ENCODE data around the gene TTC39C.

The TTC39C gene

GRCh38 chr18:24080861-24081260 is 66.3 kb downstream of the TTC39C start:
- no peaks in the 10 kb centered on the region for H3K27me3 ChIP-seq (ENCODE audit: control insufficient read depth, insufficient read depth, low read length)

GRCh38 chr18:24083550-24083949 is 69.0 kb downstream of the TTC39C start:
- Histone ChIP-seq H3K4me1 (ENCODE audit: control insufficient read depth, low read depth, low read length) (no peaks in the 10 kb centered on the region), H3K9ac (ENCODE audit: low read length) (no peak overlapping the region), H3K9me3 (ENCODE audit: control insufficient read depth, low read depth, low read length) (no peaks in the 10 kb centered on the region), H3K4me3 (ENCODE audit: low read length) (no peak overlapping the region), H3K27me3 (ENCODE audit: control insufficient read depth, insufficient read depth, low read length) (no peaks in the 10 kb centered on the region), H3K27ac (ENCODE audit: low read length) (no peak overlapping the region), H3K36me3 (ENCODE audit: control insufficient read depth, low read depth, low read length) (no peaks in the 10 kb centered on the region)

More at GRCh38 chr18:24080861-24081260, 66.3 kb downstream of the TTC39C start:
- Histone ChIP-seq H3K36me3 (ENCODE audit: control insufficient read depth, low read depth, low read length) (no peaks in the 10 kb centered on the region), H3K27ac (ENCODE audit: low read length) (no peak overlapping the region), H3K4me1 (ENCODE audit: control insufficient read depth, low read depth, low read length) (peaks cover 6% of the 10 kb centered on the region), H3K9ac (ENCODE audit: low read length) (no peak overlapping the region), H3K9me3 (ENCODE audit: control insufficient read depth, low read depth, low read length) (no peaks in the 10 kb centered on the region), H3K4me3 (ENCODE audit: low read length) (no peak overlapping the region)

GRCh38 chr18:24086082-24086481 is 71.5 kb downstream of the TTC39C start:
- H3K36me3 ChIP-seq (ENCODE audit: control insufficient read depth, low read depth, low read length): no peaks in the 10 kb centered on the region
- H3K4me1 ChIP-seq (ENCODE audit: control insufficient read depth, low read depth, low read length): no peaks in the 10 kb centered on the region
- H3K27ac ChIP-seq (ENCODE audit: low read length): no peak overlapping the region
- no peak overlapping the region for H3K9ac ChIP-seq (ENCODE audit: low read length)
- H3K27me3 ChIP-seq (ENCODE audit: control insufficient read depth, insufficient read depth, low read length): no peaks in the 10 kb centered on the region
- H3K9me3 ChIP-seq (ENCODE audit: control insufficient read depth, low read depth, low read length): no peaks in the 10 kb centered on the region
- H3K4me3 ChIP-seq (ENCODE audit: low read length): no peak overlapping the region

GRCh38 chr18:24089076-24089475 is 74.5 kb downstream of the TTC39C start:
- no peaks in the 10 kb centered on the region for H3K9me3 ChIP-seq (ENCODE audit: control insufficient read depth, low read depth, low read length)
- H3K27ac ChIP-seq (ENCODE audit: low read length): no peak overlapping the region
- H3K4me1 ChIP-seq (ENCODE audit: control insufficient read depth, low read depth, low read length): no peaks in the 10 kb centered on the region
- no peak overlapping the region for H3K4me3 ChIP-seq (ENCODE audit: low read length)
- H3K36me3 ChIP-seq (ENCODE audit: control insufficient read depth, low read depth, low read length): no peaks in the 10 kb centered on the region
- H3K27me3 ChIP-seq (ENCODE audit: control insufficient read depth, insufficient read depth, low read length): no peaks in the 10 kb centered on the region
- H3K9ac ChIP-seq (ENCODE audit: low read length): no peak overlapping the region

GRCh38 chr18:24089515-24090337 is 75.2 kb downstream of the TTC39C start:
- Histone ChIP-seq H3K36me3 (ENCODE audit: control insufficient read depth, low read depth, low read length) (no peaks in the 10 kb centered on the region), H3K4me3 (ENCODE audit: low read length) (no peak overlapping the region), H3K9ac (ENCODE audit: low read length) (no peak overlapping the region), H3K27me3 (ENCODE audit: control insufficient read depth, insufficient read depth, low read length) (no peaks in the 10 kb centered on the region), H3K4me1 (ENCODE audit: control insufficient read depth, low read depth, low read length) (no peaks in the 10 kb centered on the region), H3K27ac (ENCODE audit: low read length) (no peak overlapping the region), H3K9me3 (ENCODE audit: control insufficient read depth, low read depth, low read length) (no peaks in the 10 kb centered on the region)

GRCh38 chr18:24090876-24091275 is 76.3 kb downstream of the TTC39C start:
- no peaks in the 10 kb centered on the region for H3K9me3 ChIP-seq (ENCODE audit: control insufficient read depth, low read depth, low read length)
- H3K9ac ChIP-seq (ENCODE audit: low read length): no peak overlapping the region
- H3K27ac ChIP-seq (ENCODE audit: low read length): no peak overlapping the region
- no peaks in the 10 kb centered on the region for H3K27me3 ChIP-seq (ENCODE audit: control insufficient read depth, insufficient read depth, low read length)
- H3K36me3 ChIP-seq (ENCODE audit: control insufficient read depth, low read depth, low read length): no peaks in the 10 kb centered on the region
- no peaks in the 10 kb centered on the region for H3K4me1 ChIP-seq (ENCODE audit: control insufficient read depth, low read depth, low read length)
- no peak overlapping the region for H3K4me3 ChIP-seq (ENCODE audit: low read length)

GRCh38 chr18:24094561-24094960 is 80.0 kb downstream of the TTC39C start:
- Histone ChIP-seq H3K27ac (ENCODE audit: low read length) (no peak overlapping the region), H3K4me1 (ENCODE audit: control insufficient read depth, low read depth, low read length) (no peaks in the 10 kb centered on the region), H3K4me3 (ENCODE audit: low read length) (no peak overlapping the region), H3K27me3 (ENCODE audit: control insufficient read depth, insufficient read depth, low read length) (no peaks in the 10 kb centered on the region), H3K9ac (ENCODE audit: low read length) (no peak overlapping the region), H3K9me3 (ENCODE audit: control insufficient read depth, low read depth, low read length) (no peaks in the 10 kb centered on the region), H3K36me3 (ENCODE audit: control insufficient read depth, low read depth, low read length) (no peaks in the 10 kb centered on the region)

GRCh38 chr18:24095976-24096375 is 81.4 kb downstream of the TTC39C start:
- no peaks in the 10 kb centered on the region for H3K36me3 ChIP-seq (ENCODE audit: control insufficient read depth, low read depth, low read length)
- H3K27ac ChIP-seq (ENCODE audit: low read length): no peak overlapping the region

GRCh38 chr18:24103320-24104021 is 88.9 kb downstream of the TTC39C start:
- Histone ChIP-seq H3K27ac (ENCODE audit: low read length) (no peak overlapping the region), H3K4me1 (ENCODE audit: control insufficient read depth, low read depth, low read length) (no peaks in the 10 kb centered on the region), H3K36me3 (ENCODE audit: control insufficient read depth, low read depth, low read length) (no peaks in the 10 kb centered on the region), H3K4me3 (ENCODE audit: low read length) (no peak overlapping the region), H3K27me3 (ENCODE audit: control insufficient read depth, insufficient read depth, low read length) (no peaks in the 10 kb centered on the region), H3K9me3 (ENCODE audit: control insufficient read depth, low read depth, low read length) (no peaks in the 10 kb centered on the region), H3K9ac (ENCODE audit: low read length) (no peak overlapping the region)

More at GRCh38 chr18:24095976-24096375, 81.4 kb downstream of the TTC39C start:
- Histone ChIP-seq H3K4me3 (ENCODE audit: low read length) (no peak overlapping the region), H3K9ac (ENCODE audit: low read length) (no peak overlapping the region), H3K9me3 (ENCODE audit: control insufficient read depth, low read depth, low read length) (no peaks in the 10 kb centered on the region), H3K4me1 (ENCODE audit: control insufficient read depth, low read depth, low read length) (no peaks in the 10 kb centered on the region), H3K27me3 (ENCODE audit: control insufficient read depth, insufficient read depth, low read length) (no peaks in the 10 kb centered on the region)

- Histone ChIP-seq H3K27me3 (ENCODE audit: control insufficient read depth, insufficient read depth, low read length) (no peaks in the 10 kb centered on the region), H3K27ac (ENCODE audit: low read length) (no peak overlapping the region), H3K9me3 (ENCODE audit: control insufficient read depth, low read depth, low read length) (no peaks in the 10 kb centered on the region), H3K36me3 (ENCODE audit: control insufficient read depth, low read depth, low read length) (no peaks in the 10 kb centered on the region), H3K9ac (ENCODE audit: low read length) (no peak overlapping the region), H3K4me1 (ENCODE audit: control insufficient read depth, low read depth, low read length) (no peaks in the 10 kb centered on the region), H3K4me3 (ENCODE audit: low read length) (no peak overlapping the region)
Observed at GRCh38 chr18:24104486-24104885, 89.9 kb downstream of the TTC39C start.

- H3K9me3 ChIP-seq (ENCODE audit: control insufficient read depth, low read depth, low read length): no peaks in the 10 kb centered on the region
- H3K9ac ChIP-seq (ENCODE audit: low read length): no peak overlapping the region
- H3K4me3 ChIP-seq (ENCODE audit: low read length): no peak overlapping the region
- H3K36me3 ChIP-seq (ENCODE audit: control insufficient read depth, low read depth, low read length): no peaks in the 10 kb centered on the region
- H3K27me3 ChIP-seq (ENCODE audit: control insufficient read depth, insufficient read depth, low read length): no peaks in the 10 kb centered on the region
- H3K4me1 ChIP-seq (ENCODE audit: control insufficient read depth, low read depth, low read length): peaks cover 4% of the 10 kb centered on the region
- no peak overlapping the region for H3K27ac ChIP-seq (ENCODE audit: low read length)
Observed at GRCh38 chr18:24108641-24109040, 94.1 kb downstream of the TTC39C start.

- no peaks in the 10 kb centered on the region for H3K36me3 ChIP-seq (ENCODE audit: control insufficient read depth, low read depth, low read length)
- no peak overlapping the region for H3K9ac ChIP-seq (ENCODE audit: low read length)
- peaks cover 4% of the 10 kb centered on the region for H3K4me1 ChIP-seq (ENCODE audit: control insufficient read depth, low read depth, low read length)
- H3K4me3 ChIP-seq (ENCODE audit: low read length): no peak overlapping the region
- no peak overlapping the region for H3K27ac ChIP-seq (ENCODE audit: low read length)
- no peaks in the 10 kb centered on the region for H3K9me3 ChIP-seq (ENCODE audit: control insufficient read depth, low read depth, low read length)
- no peaks in the 10 kb centered on the region for H3K27me3 ChIP-seq (ENCODE audit: control insufficient read depth, insufficient read depth, low read length)
Observed at GRCh38 chr18:24111936-24112335, 97.4 kb downstream of the TTC39C start.

Data from iPS-18a (cell line).